GM19351 (cell line): Measurements from ENCODE around the gene COA8.

ENCODE experiments used
- ATAC-seq: cut with Tn5 transposase; IDR thresholded peaks from one replicate; pipeline ENCODE4 v1.9.1; 2021; ENCODE audit warnings: mild to moderate bottlenecking, moderate library complexity; ENCODE audit not compliant: unreplicated experiment

COA8 gene

DNA sequence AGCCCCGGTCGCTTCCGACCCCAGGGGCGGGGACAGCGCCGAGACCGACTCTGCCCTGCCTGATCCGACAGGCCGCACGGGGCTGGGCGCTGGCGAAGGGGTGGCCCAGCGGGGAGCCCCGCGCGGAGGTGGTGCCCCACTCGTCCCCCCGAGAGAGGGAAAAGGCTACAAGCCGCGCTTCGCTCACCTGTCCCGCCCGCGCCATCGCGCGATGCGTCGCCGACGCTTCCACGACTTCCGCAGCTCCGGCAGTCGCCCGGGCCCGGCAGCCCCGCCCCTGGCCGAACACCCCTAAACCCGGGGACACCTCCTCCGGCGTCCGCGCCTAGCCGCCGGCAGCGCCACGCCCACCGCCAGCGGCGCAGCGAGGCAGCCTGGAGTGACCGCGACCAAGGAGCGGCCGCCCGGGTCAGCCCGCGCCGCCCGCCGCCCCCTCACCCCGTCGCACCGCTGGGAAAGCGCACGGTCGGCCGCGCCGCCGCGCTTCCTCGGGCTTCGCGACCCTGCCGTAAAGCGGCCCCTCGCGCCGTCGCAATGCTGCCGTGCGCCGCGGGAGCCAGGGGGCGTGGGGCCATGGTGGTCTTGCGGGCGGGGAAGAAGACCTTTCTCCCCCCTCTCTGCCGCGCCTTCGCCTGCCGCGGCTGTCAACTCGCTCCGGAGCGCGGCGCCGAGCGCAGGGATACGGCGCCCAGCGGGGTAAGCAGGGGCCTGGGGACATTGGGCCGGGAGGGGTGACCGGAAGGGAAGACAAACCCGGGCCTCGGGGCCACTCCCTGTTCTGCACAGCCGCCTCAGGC lies at the start of gene COA8, which contains the start of gene BAG5:
Gene COA8, plus strand, starts transcription at position 532 of the 797 bp plus-strand sequence. Its CDS starts 42 bp downstream, at position 574.
Gene BAG5, minus strand, starts transcription at position 229 of the 797 bp plus-strand sequence. CDS start 1,493 bp downstream, outside the sequence.
- ATAC-seq = peak; percentile 81

DNA sequence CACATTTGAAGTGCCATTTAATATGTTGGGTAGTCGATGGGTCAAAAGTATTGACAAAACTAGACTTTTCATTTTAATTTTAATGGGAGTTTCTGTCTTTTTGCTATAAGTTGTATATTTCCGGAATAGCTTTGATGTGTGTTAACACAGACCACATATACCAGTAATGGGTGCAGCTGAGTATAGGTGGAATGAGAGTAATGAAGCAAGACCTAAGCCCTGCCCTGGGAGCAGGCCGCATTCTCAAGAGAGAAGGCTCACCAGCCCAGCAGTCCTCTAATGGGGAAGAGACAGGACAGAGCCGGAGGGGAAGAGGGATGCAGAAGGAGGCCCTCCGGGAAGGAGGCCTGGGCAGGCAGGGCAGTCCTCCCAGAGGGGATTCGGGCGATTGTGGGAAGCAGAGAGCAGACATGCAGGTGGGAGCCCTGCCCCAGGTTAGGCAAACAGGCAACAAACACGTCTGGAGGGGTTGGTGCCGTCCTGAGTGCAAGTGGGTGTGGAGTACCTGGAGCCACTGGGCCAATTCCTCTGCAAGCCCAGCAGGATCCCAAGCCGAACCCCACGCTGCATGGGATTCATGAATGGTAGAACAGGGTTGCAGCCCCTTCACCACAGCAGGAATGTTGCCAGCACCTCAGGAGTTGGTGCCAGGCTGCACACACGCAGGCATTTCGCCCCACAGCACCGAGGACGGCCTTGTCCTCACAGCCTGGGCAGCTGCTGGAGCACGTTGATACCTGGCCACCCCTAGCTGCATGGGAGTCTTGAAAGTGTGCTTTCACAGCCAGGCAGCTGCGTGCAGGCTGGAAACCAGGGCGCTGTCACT lies 48.0 kb upstream of the COA8 start:
- ATAC-seq = no peak

DNA sequence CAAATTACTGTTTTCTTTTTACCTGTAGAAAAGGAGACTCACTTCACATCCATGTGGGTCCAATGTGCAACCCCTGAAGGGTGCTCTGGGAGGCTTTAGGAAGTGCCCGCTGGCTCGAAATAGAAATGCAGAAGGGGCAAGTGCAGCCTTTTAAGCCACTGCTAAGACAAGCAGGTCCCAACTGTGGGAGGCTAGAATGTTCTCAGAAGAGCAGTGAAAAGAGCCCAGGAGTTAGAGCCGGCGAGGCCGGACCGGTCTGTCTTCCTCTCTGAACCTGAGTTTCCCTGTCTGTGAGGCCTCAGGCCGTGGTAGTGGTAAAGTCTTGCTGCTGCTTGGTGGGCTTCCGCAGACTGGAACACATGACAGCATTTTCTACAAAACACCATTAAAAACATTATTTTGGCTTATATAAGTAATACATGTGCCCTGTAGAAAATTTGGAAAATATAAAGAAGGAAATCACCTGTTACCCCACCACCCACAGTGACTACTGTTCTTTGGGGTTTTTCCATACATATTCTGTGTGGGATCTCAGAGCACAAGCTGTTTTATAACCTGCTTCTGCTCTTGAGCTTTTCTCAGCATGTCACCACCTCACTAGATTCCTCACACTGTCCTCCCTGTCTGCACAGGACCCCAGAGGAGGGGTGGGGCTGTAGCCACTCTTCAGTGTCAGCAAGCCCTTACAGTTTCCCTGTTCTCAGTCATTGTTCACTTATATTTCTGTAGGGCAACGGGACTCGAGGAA lies 46.2 kb upstream of the COA8 start:
- no peak for ATAC-seq

GRCh38 chr14:103517174-103517566 lies 45.6 kb upstream of the COA8 start:
- no peak for ATAC-seq

GRCh38 chr14:103517721-103518421 lies 44.9 kb upstream of the COA8 start:
- no peak for ATAC-seq

- ATAC-seq = no peak
Observed at GRCh38 chr14:103518422-103519042, 44.2 kb upstream of the COA8 start.

- no peak for ATAC-seq
Observed at GRCh38 chr14:103519043-103519836, 43.5 kb upstream of the COA8 start.

DNA sequence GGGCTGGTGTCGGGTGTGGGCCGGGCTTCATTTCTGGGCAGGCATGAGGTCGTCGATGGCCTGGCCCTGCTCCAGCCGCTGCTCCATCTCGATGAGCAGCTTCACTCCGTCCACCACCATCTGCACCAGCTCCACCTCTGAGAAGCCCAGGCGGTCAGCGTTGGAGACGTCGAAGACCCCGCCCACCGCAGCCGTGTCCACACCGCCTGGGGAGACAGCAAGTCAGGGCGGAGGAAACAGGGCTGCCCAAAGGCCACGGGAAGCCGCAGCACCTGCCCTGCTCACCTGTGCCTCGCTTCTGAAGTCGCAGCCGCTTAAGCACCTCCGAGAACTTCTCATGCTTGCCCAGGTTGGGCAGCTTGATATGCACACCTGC lies 42.9 kb upstream of the COA8 start:
- no peak for ATAC-seq

DNA sequence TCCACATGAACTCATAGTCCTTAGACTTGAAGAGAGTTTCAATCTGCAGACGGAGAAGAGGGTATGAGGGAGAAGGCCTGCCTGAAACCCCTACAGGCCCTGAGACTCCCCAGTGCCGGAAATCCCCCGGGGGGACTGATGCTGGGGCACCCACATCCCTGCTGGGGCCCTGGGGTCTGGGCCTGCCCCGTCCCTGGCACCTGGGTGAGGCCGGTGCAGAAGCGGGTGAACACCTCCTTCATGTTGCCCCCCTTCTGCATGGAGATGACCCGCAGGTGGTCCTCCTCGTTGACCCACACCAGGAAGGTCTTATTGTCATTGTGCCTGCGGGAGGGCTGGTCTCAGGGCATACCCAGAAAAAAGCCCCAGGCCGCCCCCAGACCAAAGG lies 42.5 kb upstream of the COA8 start:
- no peak for ATAC-seq

DNA sequence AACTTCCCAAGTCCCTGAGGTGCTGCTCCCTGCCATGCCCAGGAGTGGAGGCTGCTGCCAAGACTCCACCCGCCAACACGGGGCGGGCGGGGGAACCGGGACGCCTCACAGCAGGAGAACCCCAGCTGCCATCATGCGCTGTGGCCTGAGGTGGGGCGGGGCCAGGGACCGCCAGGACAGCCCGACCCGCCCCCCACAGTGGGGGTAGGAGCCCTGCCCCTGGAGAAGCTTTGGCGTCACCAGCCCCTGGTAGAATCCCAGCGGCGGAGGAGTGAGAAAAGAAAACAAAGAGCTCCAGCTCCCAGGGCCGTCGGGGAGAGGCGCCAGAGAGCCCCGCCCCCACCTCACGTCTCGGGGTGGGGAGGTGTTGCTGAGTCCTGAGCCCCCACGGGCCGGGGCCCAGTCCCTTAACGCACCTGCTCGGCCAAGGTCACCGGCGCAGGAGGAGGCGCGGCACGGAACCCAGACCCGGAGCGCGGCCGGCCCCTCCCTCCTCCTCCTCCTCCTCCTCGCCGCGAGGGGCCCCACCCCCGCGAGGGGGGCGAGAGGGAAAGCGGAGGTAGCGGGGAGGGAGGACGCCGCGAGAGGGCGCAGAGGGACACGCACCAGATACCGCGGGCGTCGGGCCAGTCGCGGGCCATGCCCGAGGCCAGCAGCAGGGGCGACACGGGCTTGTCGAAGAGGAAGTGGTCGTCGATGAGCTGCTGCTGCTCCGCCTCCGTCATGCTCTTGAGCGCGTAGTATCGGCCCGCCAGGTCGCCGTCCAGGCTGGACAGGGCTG lies 41.9 kb upstream of the COA8 start:
- peak; percentile 39 for ATAC-seq

DNA sequence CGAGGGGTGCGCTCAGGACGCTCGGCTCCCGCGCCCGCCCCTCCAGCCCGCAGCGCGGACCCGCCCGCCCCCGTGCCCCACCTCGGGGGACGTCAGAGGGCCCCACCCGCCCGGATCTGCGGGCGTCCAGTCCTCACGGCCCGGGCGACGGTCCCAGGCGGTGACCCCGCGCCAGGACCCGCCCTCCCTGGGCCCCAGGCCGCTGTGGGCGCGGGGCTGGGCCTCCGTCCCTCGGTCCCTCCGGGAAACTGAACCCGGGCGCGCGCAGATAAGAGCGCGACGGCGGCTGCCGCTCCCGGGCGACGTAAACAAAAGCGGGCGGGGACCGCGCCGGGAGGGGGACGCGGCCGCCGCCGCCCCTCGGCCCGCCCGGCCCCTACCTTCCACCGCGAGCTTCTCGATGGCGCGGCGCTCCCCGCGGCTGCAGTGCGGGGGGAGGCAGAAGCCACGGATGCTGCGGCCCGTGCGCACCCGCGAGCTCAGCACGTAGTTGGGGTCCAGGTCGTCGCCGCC lies 41.3 kb upstream of the COA8 start:
- ATAC-seq = peak; percentile 10

- ATAC-seq = no peak
Observed at GRCh38 chr14:103521951-103522563, 40.7 kb upstream of the COA8 start.

DNA sequence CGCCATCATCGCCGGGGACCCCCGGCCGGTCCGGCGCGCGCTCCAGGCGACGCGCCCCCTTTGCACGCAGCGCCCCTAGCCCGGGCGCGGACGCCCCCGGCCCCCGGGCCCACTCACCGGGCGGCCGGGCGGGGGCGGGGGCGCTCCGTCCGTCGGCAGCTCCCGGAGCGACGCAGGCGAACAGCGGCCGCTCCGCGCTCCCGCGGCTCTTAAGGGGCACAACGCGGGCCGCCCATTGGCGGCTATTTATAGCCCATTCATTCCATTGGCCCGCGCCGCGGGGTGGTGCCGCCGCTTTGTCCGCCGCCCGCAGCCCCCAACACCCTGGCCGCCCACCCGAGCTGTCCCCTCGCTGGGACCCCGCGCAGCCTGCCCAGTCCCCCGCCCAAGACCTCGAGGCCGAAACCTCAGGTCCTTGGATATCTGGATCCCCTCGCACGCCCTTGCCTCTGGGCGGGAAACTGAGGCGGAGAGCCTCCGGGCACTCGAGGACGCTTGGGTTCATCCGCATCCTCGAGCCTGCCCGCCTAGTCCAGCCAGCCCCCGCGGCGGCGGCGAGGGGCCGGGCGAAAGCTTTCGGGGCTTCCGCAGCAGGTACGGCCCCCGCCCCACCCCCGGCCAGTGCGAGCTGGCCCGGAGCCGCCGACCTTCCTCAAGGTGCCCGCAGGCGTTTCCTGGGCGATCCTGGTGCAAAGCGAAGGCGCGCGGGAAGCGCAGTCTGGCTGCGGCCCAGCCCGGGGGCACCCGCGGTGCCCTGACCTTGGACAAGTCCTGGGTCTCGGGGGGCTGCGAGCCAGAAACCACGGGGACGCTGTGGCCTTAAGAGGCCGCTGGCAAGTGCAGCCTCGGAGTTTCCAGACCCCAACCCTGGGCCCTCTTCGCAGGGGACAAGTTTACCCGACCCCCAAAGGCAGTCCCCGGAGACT lies 39.8 kb upstream of the COA8 start, which contains the start of gene CKB:
Gene CKB, minus strand, starts transcription at position 182 of the 926 bp plus-strand sequence. CDS start 337 bp downstream, outside the sequence.
- ATAC-seq = no peak

- ATAC-seq = no peak
Observed at GRCh38 chr14:103523575-103523954, 39.2 kb upstream of the COA8 start.

GRCh38 chr14:103524002-103524935 lies 38.5 kb upstream of the COA8 start:
- no peak for ATAC-seq
